GM12872 (cell line): ENCODE measurements around the gene NEURL1.

ENCODE experiments used
- TF ChIP-seq, protein P1 (sequence below): IDR thresholded peaks from 3 replicates; pipeline ENCODE4 v1.5.1; 2011; ENCODE audit warnings: low read depth, mild to moderate bottlenecking, low read length, moderate library complexity; ENCODE audit not compliant: insufficient read depth

The NEURL1 gene

DNA sequence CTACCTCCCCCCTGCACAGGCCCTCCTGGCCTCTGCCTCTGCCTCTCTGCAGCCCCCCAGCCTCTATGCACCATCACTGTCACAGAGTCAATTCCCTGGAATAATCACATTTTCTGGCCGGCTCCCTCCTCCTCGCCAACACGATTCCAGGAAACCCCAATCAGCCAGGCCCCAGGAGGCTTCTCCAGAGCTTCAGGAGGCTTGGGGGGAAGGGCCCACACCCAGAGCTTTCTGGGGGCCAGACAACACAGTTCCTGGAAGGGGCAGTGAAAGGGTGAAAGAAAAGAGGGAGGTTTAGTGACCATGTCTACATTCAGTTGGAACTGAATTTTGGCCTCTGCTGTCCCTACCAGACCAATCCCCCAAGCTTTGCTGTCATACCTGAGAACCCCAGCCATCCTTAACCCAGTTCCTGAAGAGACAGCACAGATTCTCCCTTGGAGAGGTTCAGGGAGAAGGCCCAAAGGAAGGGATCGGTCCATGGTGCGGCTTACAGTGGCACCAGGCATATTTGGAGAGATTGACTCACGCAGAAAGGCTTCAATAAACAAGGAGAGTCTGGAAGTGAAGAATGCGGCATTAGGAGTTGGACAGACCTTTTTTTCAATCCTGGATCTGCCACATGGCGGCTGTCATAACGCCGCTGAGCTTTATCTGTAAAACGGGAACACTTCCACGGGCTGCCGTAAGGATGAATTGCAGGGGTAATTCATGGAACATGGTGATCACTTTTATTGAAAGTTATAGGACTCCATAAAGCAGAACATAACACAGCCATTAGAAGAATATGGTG, 89.0 kb downstream of the NEURL1 start:
- TF ChIP-seq, protein P1, sequence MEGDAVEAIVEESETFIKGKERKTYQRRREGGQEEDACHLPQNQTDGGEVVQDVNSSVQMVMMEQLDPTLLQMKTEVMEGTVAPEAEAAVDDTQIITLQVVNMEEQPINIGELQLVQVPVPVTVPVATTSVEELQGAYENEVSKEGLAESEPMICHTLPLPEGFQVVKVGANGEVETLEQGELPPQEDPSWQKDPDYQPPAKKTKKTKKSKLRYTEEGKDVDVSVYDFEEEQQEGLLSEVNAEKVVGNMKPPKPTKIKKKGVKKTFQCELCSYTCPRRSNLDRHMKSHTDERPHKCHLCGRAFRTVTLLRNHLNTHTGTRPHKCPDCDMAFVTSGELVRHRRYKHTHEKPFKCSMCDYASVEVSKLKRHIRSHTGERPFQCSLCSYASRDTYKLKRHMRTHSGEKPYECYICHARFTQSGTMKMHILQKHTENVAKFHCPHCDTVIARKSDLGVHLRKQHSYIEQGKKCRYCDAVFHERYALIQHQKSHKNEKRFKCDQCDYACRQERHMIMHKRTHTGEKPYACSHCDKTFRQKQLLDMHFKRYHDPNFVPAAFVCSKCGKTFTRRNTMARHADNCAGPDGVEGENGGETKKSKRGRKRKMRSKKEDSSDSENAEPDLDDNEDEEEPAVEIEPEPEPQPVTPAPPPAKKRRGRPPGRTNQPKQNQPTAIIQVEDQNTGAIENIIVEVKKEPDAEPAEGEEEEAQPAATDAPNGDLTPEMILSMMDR: no peak

DNA sequence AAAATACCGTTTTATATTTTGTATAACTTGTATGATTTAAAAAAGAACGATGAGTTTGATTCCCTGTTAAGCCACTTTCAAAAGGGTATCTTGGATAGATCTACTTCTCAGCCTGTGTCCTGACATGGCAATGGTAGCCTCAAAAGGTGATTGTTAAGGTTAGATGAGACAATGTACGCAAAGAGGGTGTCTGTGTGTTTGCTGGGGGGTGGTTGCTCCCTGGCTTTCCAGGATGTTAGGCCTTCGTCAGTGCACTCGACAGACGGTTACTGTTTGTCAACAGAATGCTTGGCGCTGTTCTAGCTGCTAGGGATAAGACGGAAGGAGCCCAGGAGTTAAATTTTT, 90.3 kb downstream of the NEURL1 start:
- TF ChIP-seq, protein P1: no peak

DNA sequence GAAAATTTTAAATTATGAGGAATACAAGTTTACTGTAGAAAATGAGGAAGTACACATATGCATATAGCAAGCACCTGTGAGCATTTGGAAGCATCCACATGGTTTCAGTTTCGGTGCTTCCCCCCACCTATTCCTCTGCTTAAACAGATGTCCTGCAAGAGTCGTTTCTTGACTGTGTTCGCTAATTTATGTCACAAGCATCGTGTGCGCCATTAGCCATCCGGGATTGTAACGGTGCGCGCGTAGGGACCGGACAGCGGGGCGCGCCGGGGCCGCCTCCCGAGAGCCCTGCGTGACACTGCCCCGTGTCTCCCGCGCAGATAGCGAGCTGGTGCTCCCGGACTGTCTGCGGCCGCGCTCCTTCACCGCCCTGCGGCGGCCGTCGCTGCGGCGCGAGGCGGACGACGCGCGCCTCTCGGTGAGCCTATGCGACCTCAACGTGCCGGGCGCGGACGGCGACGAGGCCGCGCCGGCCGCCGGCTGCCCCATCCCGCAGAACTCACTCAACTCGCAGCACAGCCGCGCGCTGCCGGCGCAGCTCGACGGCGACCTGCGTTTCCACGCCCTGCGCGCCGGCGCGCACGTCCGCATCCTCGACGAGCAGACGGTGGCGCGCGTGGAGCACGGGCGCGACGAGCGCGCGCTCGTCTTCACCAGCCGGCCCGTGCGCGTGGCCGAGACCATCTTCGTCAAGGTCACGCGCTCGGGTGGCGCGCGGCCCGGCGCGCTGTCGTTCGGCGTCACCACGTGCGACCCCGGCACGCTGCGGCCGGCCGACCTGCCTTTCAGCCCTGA, 90.9 kb downstream of the NEURL1 start:
- TF ChIP-seq, protein P1: no peak

DNA sequence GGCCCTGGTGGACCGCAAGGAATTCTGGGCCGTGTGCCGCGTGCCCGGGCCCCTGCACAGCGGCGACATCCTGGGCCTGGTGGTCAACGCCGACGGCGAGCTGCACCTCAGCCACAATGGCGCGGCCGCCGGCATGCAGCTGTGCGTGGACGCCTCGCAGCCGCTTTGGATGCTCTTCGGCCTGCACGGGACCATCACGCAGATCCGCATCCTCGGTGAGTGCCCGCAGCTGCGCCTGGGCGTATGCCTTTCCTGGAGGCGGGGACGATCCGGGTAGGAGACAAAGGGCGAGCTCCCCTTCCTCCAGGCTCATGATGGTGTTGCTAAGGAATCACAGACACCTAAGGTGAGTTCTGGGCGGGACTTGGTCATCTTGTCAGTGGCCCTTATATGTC, 91.5 kb downstream of the NEURL1 start:
- TF ChIP-seq, protein P1: no peak

DNA sequence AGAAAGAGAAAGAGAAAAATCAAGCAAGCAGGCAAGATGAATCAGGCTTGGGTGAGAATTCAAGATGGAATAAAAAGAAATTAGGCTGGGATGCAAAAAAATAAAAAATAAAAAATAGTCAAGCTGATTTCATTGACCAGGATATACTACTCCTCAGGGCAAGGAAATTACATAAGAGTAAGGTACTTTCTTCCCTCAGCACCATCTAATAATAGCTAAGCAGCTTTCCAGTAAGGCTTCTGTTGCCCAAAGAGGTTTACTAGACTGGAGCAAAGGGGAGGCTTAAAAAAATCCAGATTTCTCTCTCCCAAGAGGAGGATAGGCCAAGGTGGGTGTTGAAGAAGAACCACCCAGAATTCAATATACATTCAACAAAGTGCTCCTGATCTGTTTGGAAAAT, 93.6 kb downstream of the NEURL1 start:
- TF ChIP-seq, protein P1: no peak

DNA sequence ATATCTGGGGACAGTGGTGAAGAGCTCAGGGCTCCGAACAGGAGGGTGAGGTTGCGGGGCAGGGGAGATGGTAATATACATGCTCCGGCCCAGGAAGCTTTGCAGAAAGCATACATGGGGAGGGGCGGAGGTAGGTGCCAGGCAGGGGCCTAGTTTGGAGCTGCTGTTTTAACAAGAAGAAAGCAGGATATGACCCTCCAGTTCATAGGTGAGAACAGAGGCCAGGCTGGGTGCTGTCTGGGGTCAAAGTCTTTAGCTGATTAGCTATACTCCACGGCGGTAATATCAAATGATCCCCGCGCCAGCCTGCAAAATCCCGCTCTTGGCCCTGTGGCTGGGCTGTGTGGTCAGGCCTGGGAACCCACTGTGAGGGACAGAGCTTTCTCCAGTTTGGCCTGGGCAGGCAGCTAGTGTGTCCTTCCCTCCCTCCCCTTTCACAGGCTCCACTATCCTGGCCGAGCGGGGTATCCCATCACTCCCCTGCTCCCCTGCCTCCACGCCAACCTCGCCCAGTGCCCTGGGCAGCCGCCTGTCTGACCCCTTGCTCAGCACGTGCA, 95.6 kb downstream of the NEURL1 start:
- TF ChIP-seq, protein P1: no peak

DNA sequence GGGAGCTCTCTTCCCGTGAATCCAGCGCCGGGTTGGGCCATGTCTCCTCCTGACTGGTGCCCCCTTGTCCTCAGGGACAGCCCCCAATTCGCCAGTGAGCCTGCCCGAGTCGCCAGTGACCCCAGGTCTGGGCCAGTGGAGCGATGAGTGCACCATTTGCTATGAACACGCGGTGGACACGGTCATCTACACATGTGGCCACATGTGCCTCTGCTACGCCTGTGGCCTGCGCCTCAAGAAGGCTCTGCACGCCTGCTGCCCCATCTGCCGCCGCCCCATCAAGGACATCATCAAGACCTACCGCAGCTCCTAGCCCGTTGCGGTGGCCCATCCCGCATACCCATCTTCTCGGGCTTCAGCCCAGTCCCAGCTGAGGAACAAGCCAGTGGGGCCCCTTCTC, 96.6 kb downstream of the NEURL1 start:
- TF ChIP-seq, protein P1: no peak
